Stomach smooth muscle (tissue), 2 donors: ENCODE results near the gene WRNIP1.

ENCODE experiments used
- H3K27ac ChIP-seq: one replicate; pipeline ENCODE4 v1.7.0; 2013; ENCODE audit warnings: mild to moderate bottlenecking, low read length, inconsistent platforms
- H3K27me3 ChIP-seq, 2 donors: one replicate each; pipeline ENCODE4 v1.7.0; 2013; ENCODE audit warnings: low read length in 2 of 2; ENCODE audit not compliant: insufficient read depth in 2 of 2, control insufficient read depth in 1 of 2
- H3K36me3 ChIP-seq, 2 donors: one replicate each; pipeline ENCODE4 v1.7.0; 2013; ENCODE audit warnings: low read length in 2 of 2; ENCODE audit not compliant: control insufficient read depth in 2 of 2, insufficient read depth in 2 of 2
- H3K4me1 ChIP-seq: one replicate; pipeline ENCODE4 v1.7.0; 2013; ENCODE audit warnings: low read length; ENCODE audit not compliant: control insufficient read depth, insufficient read depth
- H3K4me3 ChIP-seq, 2 donors: one replicate each; pipeline ENCODE4 v1.7.0; 2013; ENCODE audit warnings: low read length in 2 of 2
- H3K9ac ChIP-seq, 2 donors: one replicate each; pipeline ENCODE4 v1.7.0; 2013; ENCODE audit warnings: low read length in 2 of 2, mild to moderate bottlenecking in 1 of 2
- H3K9me3 ChIP-seq, 2 donors: one replicate each; pipeline ENCODE4 v1.7.0; 2013; ENCODE audit warnings: low read length in 2 of 2; ENCODE audit not compliant: control insufficient read depth in 2 of 2
- donor health status: healthy.
- donor health status: Pancreatic carcinoma.

Gene WRNIP1

DNA sequence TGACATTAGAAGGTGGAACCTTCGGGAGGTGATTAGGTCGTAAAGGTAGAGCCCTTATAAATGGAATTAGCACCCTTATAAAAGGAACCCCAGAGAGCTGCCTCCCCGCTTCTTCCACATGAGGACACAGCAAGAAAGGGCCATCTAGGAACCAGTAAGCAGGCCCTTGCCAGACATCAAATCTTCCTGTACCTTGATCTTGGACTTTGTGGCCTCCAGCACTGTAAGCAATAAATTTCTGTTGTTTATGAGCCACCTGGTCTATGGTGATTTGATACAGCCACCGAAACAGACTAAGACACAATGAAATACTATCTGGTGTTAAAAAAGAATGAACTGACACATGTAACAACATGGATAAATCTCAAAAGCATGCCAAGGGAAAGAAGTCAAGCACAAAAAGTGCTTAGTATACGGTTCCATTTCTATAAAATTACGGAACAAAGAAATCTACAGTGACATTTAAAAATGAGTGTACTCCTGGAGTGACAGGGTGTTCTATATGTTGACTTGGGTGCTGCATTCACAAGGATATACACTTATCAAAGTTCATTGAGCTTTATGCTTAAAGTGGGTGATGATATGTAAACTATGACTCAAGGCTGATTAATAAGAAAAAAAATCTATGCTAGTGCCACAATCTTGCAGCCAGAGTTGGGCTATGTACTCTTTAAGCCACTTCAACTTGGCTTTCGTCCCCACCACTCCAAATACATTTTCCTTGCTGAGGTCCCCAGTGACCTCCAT, 58.1 kb downstream of the WRNIP1 start:
- Histone ChIP-seq H3K27ac (no peak overlapping the region), H3K27me3 (no peaks in the 10 kb centered on the region), H3K36me3 (no peaks in the 10 kb centered on the region), H3K4me1 (peaks cover 6% of the 10 kb centered on the region), H3K4me3 (no peak overlapping the region), H3K9ac (no peak overlapping the region), H3K9me3 (no peaks in the 10 kb centered on the region)

DNA sequence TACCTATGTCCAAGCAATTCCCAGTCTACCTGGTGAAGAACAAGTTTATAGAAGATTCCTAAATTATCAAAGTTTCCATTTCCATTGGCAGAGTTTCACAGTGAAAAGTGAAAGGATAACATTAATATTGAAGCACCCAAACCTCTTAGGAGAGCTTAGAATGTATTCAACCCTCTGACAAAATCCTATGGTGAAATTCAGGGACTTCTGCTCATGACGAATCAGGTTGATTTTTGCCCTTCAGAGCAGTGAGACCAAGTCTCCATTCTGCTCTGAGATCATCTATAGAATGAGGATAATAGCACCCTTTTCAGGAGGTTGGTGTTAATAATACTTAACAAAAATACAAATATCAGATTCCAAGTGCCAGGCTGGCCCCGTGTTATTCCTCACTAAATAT, 60.9 kb downstream of the WRNIP1 start:
- Histone ChIP-seq H3K4me3 (no peak overlapping the region), H3K27ac (no peak overlapping the region), H3K27me3 (no peaks in the 10 kb centered on the region), H3K36me3 (no peaks in the 10 kb centered on the region), H3K9me3 (no peaks in the 10 kb centered on the region), H3K9ac (no peak overlapping the region), H3K4me1 (no peaks in the 10 kb centered on the region)

DNA sequence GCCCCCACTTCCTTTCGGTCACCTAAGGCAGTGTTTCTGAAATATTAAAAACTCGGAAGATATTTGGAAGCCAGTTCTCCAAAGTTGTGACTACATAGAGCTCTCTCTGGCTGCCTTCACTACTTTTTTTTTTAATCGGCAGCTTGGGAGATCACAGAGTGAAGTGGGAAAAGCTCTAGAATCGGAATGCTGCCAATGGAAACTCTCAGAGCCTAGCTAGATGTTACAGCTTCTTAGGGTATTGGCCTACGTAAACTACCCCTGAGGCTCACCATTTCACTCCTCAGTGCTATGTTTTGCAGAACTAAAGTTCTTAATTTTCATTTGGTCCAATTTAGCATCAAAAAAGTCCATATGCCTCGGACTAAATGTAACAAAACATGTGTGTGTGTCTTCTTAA, 61.9 kb downstream of the WRNIP1 start:
- Histone ChIP-seq H3K36me3 (peaks cover 0 to 6% of the 10 kb centered on the region in 2 donors), H3K9ac (no peak overlapping the region), H3K27ac (no peak overlapping the region), H3K4me3 (no peak overlapping the region), H3K9me3 (no peaks in the 10 kb centered on the region), H3K27me3 (no peaks in the 10 kb centered on the region), H3K4me1 (no peaks in the 10 kb centered on the region)

- Histone ChIP-seq H3K4me3 (no peak overlapping the region), H3K9ac (no peak overlapping the region), H3K27ac (no peak overlapping the region), H3K4me1 (no peaks in the 10 kb centered on the region), H3K36me3 (peaks cover 3 to 12% of the 10 kb centered on the region in 2 donors), H3K9me3 (no peaks in the 10 kb centered on the region), H3K27me3 (no peaks in the 10 kb centered on the region)
Measured at GRCh38 chr6:2828629-2829028, 63.4 kb downstream of the WRNIP1 start.

DNA sequence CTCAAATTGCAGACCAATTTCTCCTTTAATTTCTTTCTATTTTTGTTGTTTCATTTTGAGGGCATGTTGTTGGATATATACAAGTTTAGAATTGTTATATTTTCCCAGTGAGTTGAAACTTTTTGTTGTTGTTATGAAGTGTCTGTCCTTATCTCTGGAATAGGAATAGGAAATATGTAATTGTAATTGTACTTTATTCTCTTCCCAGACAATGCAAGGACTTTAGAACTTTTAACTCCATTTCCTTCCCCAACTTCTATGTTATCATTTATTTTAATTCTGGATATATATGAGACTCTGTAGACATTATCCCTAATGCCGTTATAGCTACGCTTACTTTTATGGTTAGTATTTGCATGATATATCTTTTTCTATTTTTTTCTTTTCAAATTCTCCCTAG, 64.1 kb downstream of the WRNIP1 start:
- no peak overlapping the region for H3K27ac ChIP-seq

GRCh38 chr6:2830183-2830582, 65.0 kb downstream of the WRNIP1 start:
- no peaks in the 10 kb centered on the region for H3K9me3 ChIP-seq
- H3K27ac ChIP-seq: no peak overlapping the region
- H3K27me3 ChIP-seq: no peaks in the 10 kb centered on the region
- peaks cover 8 to 26% of the 10 kb centered on the region in 2 donors for H3K36me3 ChIP-seq
- H3K4me1 ChIP-seq: no peaks in the 10 kb centered on the region
- no peak overlapping the region for H3K9ac ChIP-seq
- no peak overlapping the region for H3K4me3 ChIP-seq

More for the DNA sequence above, 64.1 kb downstream of the WRNIP1 start:
- no peaks in the 10 kb centered on the region for H3K27me3 ChIP-seq
- H3K4me1 ChIP-seq: no peaks in the 10 kb centered on the region
- peaks cover 3 to 17% of the 10 kb centered on the region in 2 donors for H3K36me3 ChIP-seq
- no peak overlapping the region for H3K4me3 ChIP-seq
- no peak overlapping the region for H3K9ac ChIP-seq
- H3K9me3 ChIP-seq: no peaks in the 10 kb centered on the region

GRCh38 chr6:2831392-2831791, 66.2 kb downstream of the WRNIP1 start:
- Histone ChIP-seq H3K9me3 (no peaks in the 10 kb centered on the region), H3K27ac (no peak overlapping the region), H3K4me3 (no peak overlapping the region), H3K27me3 (no peaks in the 10 kb centered on the region), H3K36me3 (peaks cover 15 to 35% of the 10 kb centered on the region in 2 donors), H3K4me1 (no peaks in the 10 kb centered on the region), H3K9ac (no peak overlapping the region)

DNA sequence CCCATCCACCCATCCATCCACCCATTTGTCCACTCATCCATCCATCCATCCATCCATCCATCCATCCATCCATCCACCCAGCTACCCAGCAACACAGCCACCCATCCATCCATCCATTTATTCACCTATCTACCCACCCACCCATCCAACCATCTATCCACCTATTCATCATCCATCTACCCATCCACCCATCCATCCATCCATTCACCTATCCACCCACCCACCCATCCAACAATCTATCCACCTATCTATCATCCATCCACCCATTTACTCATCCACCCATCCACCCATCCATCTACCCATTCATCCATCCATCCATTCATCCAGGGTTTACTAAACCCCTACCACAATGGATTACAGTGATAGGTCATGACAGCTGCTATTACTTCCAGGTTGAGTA, 69.1 kb downstream of the WRNIP1 start:
- H3K4me3 ChIP-seq: no peak overlapping the region
- H3K9me3 ChIP-seq: no peaks in the 10 kb centered on the region
- H3K27ac ChIP-seq: no peak overlapping the region
- H3K4me1 ChIP-seq: no peaks in the 10 kb centered on the region
- H3K9ac ChIP-seq: no peak overlapping the region
- H3K27me3 ChIP-seq: no peaks in the 10 kb centered on the region
- H3K36me3 ChIP-seq: peaks cover 21 to 49% of the 10 kb centered on the region in 2 donors
